Activated naive CD4-positive, alpha-beta T cell treated with anti-CD3 and anti-CD28 coated beads, Interleukin-2, amount 50 U/mL, for 72 hours (primary cell): ENCODE results near the gene TEAD1. TPM values are rescaled to one million over a fixed set of nuclear protein-coding genes. Genes with fewer than 3 reads are reported as not detected.

Experiments
- ATAC-seq, 2 donors: fragments of 150-1000 bp; cut with Tn5 transposase; 2 replicates each; pipeline ENCODE4 v1.10.0; 2021; ENCODE audit warnings: mild to moderate bottlenecking in 2 of 2, moderate library complexity in 2 of 2
- DNase-seq, 2 donors: peaks; one replicate each; pipeline ENCODE4 v3.0.0; 2021 to 2022; ENCODE audit warnings: low spot score in 2 of 2
- H3K27ac Mint-ChIP-seq, 2 donors: one replicate each; pipeline ENCODE4 v1.8.0; 2022; ENCODE audit warnings: mild to moderate bottlenecking in 2 of 2, mixed read lengths in 2 of 2
- H3K36me3 Mint-ChIP-seq, 2 donors: one replicate each; pipeline ENCODE4 v1.8.0; 2022; ENCODE audit warnings: mixed read lengths in 2 of 2
- H3K9me3 Mint-ChIP-seq, 2 donors: one replicate each; pipeline ENCODE4 v1.8.0; 2022; ENCODE audit warnings: mixed read lengths in 2 of 2
- total RNA-seq, 2 donors: library from RNA; stranded (reverse); gene quantifications; one replicate each; pipeline ENCODE4 v1.2.3, GENCODE V29; 2022

The TEAD1 gene
- total RNA-seq, 2 donors from 2014 or later = 0.14 to 0.18 TPM

DNA sequence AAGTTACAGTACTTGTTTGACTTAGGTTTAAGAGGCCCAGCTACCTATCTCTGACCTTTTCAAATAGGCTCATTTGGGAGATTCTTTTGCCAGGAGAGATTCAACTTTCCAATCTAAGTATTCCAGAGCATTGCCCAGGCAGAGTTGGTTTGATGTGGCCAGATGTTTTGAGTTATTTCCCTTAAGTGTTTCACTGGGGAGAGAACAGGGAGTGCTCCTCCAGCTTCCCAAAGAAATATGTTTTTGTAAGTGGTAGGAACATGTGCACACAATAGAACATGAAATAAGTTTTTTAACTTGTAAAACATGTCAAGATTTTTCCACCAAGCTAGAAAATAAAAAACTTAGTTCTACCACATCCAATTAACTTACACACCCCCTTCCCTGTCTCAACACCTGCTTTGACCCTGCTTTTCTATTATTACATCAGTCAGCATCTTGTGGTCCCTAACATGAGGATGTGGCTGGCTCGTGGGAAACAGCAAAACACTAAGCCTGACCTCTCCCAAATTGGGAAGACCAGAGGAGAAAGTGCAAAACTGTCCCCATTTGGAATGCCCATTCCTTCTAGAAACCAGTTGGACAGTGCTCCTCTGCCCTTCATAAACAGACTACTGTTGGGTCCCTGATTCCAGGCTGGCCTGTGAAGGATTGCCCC, 264.5 kb downstream of the TEAD1 start:
- Mint-ChIP-seq H3K36me3 (no peaks in the 10 kb centered on the region), H3K27ac (no peak overlapping the region), H3K9me3 (no peaks in the 10 kb centered on the region)
- ATAC-seq = no peak
- DNase-seq = no peak

DNA sequence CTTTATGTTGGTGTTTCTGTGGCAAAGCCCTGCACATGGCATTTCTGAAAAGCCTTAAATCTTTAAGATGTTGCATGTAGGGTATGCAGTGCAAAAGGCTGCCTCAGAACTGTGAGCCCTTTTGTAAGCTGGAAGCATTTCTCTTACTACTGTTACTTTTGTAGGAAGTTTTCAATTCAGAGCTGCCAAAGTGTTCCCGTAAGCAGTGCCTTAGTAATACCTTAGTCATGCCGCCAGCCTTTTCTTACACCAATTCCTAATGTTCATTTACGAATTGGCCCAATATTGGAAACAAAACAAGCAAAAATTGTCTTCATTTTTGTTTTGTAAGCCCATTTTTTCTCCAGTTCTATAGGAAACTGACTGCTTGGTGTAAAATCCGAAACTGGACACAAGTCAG, 267.4 kb downstream of the TEAD1 start:
- DNase-seq (no peak), ATAC-seq (no peak)
- Mint-ChIP-seq H3K36me3 (peaks cover 0 to 5% of the 10 kb centered on the region in 2 donors), H3K27ac (no peak overlapping the region), H3K9me3 (peaks cover 0 to 4% of the 10 kb centered on the region in 2 donors)

DNA sequence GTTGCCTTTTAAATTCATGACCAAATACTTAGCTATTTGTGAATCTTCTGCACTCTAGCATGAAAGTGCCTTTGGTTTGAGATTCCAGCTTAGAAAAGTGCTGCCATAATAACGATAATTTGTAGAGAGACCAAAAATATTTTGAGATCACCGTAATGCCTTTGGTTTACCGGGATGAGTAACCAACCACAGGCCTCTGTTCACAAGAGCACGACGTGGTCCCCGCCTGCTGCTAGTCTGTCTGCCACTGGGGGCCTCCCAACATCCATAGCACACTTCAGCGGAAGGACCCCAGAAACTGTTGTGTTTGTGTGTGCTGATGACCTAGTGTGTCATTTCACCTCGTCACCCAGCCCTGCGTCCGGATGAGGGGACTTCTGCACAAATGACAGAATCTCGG, 267.9 kb downstream of the TEAD1 start:
- Mint-ChIP-seq H3K36me3 (peaks cover 0 to 5% of the 10 kb centered on the region in 2 donors), H3K9me3 (peaks cover 0 to 4% of the 10 kb centered on the region in 2 donors), H3K27ac (no peak overlapping the region)
- ATAC-seq (no peak), DNase-seq (no peak)

DNA sequence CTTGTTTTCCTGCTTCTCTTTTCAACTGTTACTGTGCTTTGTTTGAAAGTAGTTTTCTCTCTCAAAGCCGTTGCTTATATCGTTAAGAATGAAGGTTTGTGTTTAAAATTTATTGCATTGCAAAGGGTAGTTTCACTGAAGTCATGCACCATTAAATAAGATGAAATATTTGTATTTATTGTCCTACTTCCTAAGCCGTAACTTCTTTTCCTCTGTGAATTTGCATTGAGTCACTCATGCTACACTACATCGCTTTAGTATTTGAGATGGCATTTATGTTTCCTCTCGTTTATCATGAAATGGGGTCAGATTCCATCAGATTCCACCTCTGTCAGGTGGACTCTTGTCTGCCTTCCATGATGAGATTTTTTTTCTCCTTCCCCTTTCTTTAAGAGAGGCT, 269.1 kb downstream of the TEAD1 start:
- Mint-ChIP-seq H3K27ac (no peak overlapping the region), H3K9me3 (peaks cover 0 to 4% of the 10 kb centered on the region in 2 donors)
- no peak for ATAC-seq

DNA sequence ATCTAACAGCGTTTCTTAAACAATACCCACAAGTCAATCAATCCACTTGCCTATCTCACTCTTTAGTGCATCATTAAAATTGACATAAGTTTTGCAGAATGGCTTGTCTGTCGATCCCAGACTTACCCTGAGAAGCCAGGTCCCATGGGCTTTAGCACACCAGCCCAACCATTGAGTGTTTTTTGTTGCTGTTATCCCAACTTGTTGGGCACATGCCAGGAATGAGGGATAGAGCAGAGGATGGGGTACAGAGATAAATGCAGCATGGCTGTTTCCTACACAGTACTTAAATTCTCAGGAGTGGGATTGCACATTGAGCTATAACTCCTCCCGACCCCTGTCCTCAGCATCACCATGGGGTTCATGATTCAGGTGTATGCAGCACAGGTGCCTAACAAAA, 270.7 kb downstream of the TEAD1 start:
- Mint-ChIP-seq H3K36me3 (peaks cover 0 to 10% of the 10 kb centered on the region in 2 donors), H3K9me3 (peaks cover 0 to 4% of the 10 kb centered on the region in 2 donors), H3K27ac (no peak overlapping the region)
- ATAC-seq = no peak
- no peak for DNase-seq

More for the DNA sequence above, 269.1 kb downstream of the TEAD1 start:
- peaks cover 0 to 10% of the 10 kb centered on the region in 2 donors for H3K36me3 Mint-ChIP-seq
- DNase-seq = no peak

DNA sequence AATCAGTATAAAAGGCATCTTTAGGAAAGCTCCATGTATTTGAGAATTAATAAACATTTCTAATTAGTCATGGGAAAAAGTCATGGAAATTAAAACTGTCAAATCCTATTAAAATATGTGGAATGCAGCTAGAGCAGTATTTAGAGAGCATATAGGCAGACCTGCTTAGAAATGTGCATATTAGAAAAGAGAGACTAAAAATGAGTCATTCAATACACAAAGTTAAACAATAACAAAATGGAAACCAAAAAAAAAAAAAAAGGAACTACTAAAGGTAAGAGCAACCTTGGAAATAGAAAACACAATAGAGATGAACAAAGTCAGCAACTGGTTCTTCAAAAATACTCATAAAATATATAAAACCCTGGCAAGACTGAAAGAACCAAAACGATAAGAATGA, 275.2 kb downstream of the TEAD1 start:
- Mint-ChIP-seq H3K9me3 (peaks cover 8 to 19% of the 10 kb centered on the region in 2 donors), H3K36me3 (peaks cover 0 to 16% of the 10 kb centered on the region in 2 donors), H3K27ac (no peak overlapping the region)
- DNase-seq (no peak), ATAC-seq (no peak)

DNA sequence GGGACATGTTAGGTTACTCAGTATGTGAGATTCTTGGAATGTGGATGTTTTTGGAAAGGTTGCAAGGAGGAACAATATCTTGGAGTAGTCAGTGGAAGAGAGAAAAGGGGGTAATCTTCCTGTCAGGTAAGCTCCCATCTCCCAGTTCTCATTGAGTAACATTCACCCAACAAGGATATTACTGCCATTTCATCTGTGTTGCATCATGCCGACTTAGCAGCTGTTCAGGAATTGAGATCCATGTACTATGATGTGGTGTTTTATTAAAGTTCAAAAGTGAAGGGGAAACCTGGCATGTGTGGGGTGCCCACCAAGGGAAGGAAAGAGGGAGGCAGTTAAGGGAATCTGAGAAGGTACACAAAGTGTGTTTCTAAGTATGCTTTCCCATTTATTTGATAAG, 276.4 kb downstream of the TEAD1 start:
- ATAC-seq = no peak
- peaks cover 0 to 16% of the 10 kb centered on the region in 2 donors for H3K36me3 Mint-ChIP-seq

DNA sequence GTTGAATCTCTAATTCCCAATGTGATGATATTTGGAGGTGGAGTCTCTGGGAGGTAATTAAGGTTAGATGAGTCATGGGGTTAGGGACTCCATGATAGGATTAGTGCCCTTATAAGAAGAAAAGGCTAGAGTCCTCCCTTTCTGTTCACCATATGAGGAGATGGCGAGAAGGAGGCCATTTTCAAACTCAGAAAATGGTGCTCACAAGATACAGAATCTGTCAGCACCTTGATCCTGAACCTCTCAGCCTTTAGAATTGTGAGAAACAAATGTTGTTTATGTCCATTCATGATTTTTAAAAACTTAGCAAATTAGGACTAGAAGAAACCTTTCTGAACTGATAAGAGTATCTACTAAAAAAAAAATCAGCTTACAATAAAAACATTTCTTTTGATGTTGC, 277.2 kb downstream of the TEAD1 start:
- Mint-ChIP-seq H3K36me3 (peaks cover 0 to 14% of the 10 kb centered on the region in 2 donors), H3K9me3 (peaks cover 8 to 18% of the 10 kb centered on the region in 2 donors), H3K27ac (no peak overlapping the region)
- DNase-seq = no peak
- ATAC-seq = no peak

More for the DNA sequence above, 276.4 kb downstream of the TEAD1 start:
- Mint-ChIP-seq H3K27ac (no peak overlapping the region), H3K9me3 (peaks cover 8 to 19% of the 10 kb centered on the region in 2 donors)
- DNase-seq = no peak

DNA sequence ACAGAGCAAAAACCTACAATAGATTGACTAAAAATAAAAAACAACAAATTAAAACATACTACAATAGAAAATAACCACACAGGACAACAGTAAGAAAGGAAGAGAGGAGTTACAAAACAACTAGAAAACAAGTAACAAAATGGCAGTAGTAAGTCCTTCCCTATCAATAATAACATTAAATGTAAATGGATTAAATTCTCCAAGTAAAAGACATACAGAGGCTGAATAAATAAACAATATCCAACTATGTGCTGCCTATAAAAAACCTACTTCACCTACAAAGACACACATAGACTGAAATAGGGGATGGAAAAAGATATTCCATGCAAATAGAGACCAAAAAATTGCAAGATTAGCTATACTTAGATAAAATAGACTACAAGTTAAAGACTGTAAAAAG, 277.9 kb downstream of the TEAD1 start:
- Mint-ChIP-seq H3K36me3 (peaks cover 0 to 11% of the 10 kb centered on the region in 2 donors), H3K27ac (no peak overlapping the region), H3K9me3 (peaks cover 8 to 15% of the 10 kb centered on the region in 2 donors)
- ATAC-seq (no peak), DNase-seq (no peak)

DNA sequence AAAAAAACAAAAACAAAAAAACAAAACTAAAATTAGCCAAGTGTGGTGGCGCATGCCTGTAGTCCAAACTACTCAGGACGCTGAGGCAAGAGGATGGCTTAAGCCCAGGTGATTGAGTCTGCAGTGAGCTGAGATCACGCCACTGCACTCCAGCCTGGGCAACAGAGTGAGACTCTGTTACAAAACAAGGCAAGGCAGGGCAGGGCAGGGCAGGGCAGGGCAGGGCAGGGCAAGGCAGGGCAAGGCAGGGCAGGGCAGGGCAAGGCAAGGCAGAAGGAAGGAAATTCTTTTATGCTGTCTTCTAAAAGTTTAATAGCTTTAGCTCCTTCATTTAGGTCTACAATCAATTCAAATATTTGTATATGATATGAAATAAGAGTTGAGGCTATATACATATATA, 284.8 kb downstream of the TEAD1 start:
- Mint-ChIP-seq H3K27ac (no peak overlapping the region), H3K9me3 (no peaks in the 10 kb centered on the region), H3K36me3 (no peaks in the 10 kb centered on the region)
- ATAC-seq (no peak), DNase-seq (no peak)

DNA sequence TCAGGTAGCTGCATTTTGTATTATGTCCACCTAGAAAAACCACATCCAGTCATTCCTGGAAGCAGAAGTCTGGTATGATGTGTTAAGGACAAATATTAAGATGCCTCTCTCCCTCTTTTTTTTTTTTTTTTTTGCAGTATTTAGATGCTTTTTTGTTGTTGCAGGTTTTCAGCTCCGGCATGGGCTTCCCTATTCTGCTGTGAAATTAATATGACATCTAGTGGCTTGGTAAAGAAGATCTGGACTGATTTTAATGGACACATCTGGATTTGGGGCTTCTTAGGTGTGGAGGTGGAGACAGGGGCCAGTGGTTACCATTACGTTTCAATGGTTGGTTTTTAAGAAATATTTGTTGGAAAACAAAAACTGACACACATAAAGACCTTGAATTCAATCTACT, 287.4 kb downstream of the TEAD1 start:
- Mint-ChIP-seq H3K27ac (no peak overlapping the region), H3K9me3 (no peaks in the 10 kb centered on the region), H3K36me3 (no peaks in the 10 kb centered on the region)
- DNase-seq = no peak
- ATAC-seq = no peak

DNA sequence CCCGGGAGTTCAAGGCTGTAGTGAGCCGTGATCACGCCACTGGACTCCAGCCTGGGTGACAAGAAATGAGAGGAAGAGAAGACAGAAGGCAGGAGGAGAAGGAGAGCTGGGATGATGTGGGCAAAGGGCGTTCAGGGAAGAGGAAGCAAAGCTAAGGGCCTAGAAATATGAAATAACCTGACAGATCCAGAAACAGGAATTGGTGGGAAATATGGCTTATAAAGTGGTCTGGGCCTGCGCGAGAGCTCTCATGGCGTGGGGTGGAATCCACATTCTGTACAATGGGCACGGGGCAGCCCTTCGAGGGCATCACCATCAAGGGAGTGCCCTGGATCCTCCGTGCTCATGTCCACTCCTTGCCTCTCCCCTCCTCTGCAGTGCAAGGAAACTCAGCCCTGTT, 288.1 kb downstream of the TEAD1 start:
- Mint-ChIP-seq H3K27ac (peak overlapping the region in 1 of 2 donors; percentile 69), H3K36me3 (no peaks in the 10 kb centered on the region), H3K9me3 (no peaks in the 10 kb centered on the region)
- DNase-seq (no peak), ATAC-seq (no peak)

DNA sequence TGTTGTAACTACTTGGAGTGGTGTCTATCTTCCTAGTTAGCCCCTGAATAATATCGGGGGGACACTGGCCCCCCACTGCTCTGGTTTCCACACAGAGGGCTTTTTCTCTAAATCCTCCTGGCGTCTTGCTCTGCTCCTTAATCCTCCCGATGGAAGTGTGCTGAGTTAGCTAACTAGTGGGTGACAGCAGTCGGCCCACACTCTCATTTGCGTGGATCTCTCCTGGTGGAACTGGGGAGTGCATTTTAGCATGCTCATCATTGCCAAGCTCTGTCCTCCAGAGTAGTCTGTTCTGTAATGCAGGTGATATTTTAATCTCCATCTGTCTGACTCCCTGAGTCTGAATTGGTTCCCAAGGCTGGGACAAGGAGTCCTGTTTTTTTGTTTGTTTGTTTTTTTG, 288.8 kb downstream of the TEAD1 start:
- ATAC-seq (no peak), DNase-seq (no peak)
- no peaks in the 10 kb centered on the region for H3K36me3 Mint-ChIP-seq
- no peaks in the 10 kb centered on the region for H3K9me3 Mint-ChIP-seq
- H3K27ac Mint-ChIP-seq = no peak overlapping the region

DNA sequence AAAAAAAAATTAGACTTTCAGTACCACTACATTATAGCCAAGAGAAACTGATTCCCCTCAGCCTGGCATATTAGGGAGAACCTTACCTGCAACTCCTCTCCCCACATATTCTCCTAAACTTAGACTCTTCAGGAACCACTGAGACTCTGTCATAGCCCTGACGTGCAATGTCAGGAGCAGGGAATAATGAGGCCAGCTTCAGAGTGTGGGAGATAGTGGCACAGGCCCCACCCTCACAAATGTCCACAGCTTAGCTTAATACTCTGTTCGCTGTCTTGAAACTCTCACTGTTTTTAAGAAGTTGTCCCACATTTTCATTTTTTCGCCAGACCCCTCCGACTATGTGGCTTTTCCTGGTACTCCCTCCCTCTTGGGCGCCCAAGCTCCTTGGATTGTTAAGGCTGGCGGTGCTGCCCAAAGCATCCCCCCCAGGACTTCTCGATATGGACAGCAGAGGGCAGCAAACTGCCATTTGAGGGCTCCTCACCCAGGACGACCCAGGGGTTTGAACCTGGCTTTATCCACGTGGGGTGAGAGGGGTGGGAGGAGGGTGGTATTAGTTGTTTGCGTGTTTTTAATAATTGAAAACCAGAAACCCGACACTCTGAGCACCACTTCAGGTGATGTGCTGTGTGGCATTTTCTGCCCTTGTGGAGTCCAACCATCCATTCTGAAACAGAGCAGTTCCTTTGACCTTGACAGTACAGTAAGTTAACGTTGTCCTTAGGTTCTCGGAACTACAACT, 289.7 kb downstream of the TEAD1 start:
- Mint-ChIP-seq H3K27ac (no peak overlapping the region), H3K9me3 (no peaks in the 10 kb centered on the region), H3K36me3 (no peaks in the 10 kb centered on the region)
- peak; percentile 78 to 90 for ATAC-seq
- peak in 1 of 2 donors; percentile 71 for DNase-seq

DNA sequence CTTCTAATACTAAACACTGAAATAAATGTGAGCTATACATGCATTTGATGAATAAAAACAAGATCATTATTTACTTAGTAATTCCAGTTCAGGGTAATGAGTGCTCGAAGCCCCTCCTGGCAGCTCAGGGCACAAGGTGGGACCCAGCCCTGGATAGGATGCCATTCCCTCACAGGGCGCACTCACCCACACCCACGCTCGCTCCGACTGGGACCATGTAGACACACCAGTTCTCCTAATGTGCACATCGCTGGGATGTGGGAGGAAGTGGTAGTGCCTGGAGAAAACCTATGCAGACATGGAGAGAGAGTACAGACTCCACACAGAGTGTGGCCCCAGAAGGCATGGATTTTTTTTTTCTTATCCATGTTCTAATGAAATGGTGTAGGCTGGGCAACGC, 290.4 kb downstream of the TEAD1 start:
- no peaks in the 10 kb centered on the region for H3K36me3 Mint-ChIP-seq
- DNase-seq = no peak
- no peak overlapping the region for H3K27ac Mint-ChIP-seq
- H3K9me3 Mint-ChIP-seq = no peaks in the 10 kb centered on the region
- no peak for ATAC-seq

DNA sequence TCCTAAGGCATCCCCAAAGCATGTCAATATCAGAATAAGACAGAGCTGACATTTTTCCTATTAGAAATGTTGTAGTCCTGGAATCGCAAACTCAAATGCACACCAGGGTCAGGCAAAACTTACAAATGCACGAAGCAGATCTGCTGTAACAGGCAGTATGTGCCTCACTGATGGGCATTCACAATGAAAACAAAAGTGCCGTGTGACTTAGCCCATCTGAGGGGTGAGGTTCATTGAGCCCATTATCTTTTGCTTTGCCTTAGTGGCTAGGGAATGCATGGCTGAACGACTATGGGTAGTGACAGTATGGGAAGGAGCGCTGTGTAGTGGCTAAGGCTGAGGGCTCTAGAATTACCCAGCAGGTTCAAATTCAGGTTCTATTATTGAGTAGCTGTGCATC, 291.8 kb downstream of the TEAD1 start:
- no peak for ATAC-seq
- no peak for DNase-seq
- H3K27ac Mint-ChIP-seq = no peak overlapping the region
- H3K36me3 Mint-ChIP-seq = no peaks in the 10 kb centered on the region
- H3K9me3 Mint-ChIP-seq = no peaks in the 10 kb centered on the region

DNA sequence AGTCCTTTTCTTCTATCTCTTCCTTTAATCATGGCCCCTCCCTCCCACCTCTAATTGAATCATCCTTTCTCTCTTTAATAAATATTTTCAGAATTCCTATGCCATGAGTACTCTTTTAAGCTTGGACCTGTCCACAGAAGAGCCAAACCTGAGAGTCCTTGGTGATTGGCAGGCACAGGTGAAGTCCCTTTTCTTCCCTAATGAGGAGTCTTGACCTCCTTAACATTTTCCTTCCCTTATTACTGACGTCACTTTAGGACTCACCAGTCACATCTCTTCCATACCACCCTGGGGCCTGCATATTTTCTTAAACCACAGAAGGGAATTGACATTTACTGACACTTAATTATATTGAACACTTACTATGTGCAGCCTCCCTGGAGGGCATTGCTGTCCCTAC, 293.9 kb downstream of the TEAD1 start:
- DNase-seq (no peak), ATAC-seq (no peak)
- Mint-ChIP-seq H3K36me3 (no peaks in the 10 kb centered on the region), H3K9me3 (no peaks in the 10 kb centered on the region), H3K27ac (no peak overlapping the region)

DNA sequence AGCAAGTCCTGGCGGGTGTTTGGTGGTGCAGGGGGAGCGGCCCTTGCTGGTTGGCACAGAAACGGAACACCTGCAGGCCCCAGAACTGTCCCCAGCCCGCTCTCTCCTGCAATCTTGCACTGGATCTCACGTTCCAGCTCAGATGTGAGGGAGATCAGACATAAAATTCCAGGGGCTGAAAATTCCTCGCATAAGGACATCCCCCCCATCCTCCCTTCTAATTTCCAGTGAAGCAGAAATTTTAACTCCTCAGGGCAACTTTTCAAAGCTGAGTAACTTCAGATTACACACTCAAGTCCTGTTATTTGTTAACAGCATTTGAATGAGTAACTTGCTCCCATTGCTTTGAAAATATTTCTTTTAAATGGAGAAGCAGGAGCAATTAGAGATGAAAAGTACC, 294.6 kb downstream of the TEAD1 start:
- ATAC-seq = no peak

More for the DNA sequence above, 294.6 kb downstream of the TEAD1 start:
- no peak overlapping the region for H3K27ac Mint-ChIP-seq
- no peak for DNase-seq
- no peaks in the 10 kb centered on the region for H3K36me3 Mint-ChIP-seq
- H3K9me3 Mint-ChIP-seq = no peaks in the 10 kb centered on the region
